C4-2B (cell line): ENCODE data around the gene SLC44A5.

Experiments used
- ZFX ChIP-seq: fragments of 450-650 bp; IDR thresholded peaks from 2 replicates; pipeline ENCODE4 v1.6.1; 2017
- TF ChIP-seq, protein P1 (sequence below): fragments of 450-650 bp; conservative IDR thresholded peaks from 2 replicates; pipeline ENCODE4 v1.5.1; 2017; ENCODE audit warnings: mild to moderate bottlenecking

DNA sequence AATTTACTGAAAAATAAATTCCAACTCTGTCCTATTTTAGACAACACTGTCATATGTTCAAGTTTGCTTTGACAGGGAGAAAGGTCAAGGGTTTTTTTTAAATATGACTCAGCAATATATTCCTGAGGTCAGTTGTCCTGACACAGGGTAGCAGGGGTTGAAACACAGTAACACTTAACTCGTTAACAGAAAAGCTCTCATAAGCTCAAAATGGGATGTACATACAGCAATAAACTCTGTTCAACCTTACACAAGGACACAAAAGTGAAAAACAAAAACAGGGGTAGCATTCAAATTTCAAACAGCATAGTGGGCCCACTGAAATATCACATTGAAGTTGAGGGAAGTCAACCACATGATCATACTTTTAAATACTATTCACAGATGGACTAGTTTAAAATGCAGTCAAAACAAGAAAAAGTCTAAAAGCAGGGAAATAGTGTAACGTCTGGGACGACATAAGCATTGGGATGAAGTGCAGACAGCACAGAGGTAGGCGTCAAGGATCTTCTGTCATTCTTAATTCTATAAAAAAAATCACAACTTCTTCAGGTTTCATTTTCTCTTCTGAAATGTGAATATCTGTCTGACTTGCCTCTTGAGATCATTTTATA is 89.9 kb downstream of the SLC44A5 start:
- TF ChIP-seq, protein P1, sequence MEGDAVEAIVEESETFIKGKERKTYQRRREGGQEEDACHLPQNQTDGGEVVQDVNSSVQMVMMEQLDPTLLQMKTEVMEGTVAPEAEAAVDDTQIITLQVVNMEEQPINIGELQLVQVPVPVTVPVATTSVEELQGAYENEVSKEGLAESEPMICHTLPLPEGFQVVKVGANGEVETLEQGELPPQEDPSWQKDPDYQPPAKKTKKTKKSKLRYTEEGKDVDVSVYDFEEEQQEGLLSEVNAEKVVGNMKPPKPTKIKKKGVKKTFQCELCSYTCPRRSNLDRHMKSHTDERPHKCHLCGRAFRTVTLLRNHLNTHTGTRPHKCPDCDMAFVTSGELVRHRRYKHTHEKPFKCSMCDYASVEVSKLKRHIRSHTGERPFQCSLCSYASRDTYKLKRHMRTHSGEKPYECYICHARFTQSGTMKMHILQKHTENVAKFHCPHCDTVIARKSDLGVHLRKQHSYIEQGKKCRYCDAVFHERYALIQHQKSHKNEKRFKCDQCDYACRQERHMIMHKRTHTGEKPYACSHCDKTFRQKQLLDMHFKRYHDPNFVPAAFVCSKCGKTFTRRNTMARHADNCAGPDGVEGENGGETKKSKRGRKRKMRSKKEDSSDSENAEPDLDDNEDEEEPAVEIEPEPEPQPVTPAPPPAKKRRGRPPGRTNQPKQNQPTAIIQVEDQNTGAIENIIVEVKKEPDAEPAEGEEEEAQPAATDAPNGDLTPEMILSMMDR: no peak
- no peak for TF ChIP-seq ZFX
